GM18508 (cell line): Measurements from ENCODE around the gene DIDO1.

Experiments
- ATAC-seq: cut with Tn5 transposase; IDR thresholded peaks from one replicate; pipeline ENCODE4 v1.9.1; 2021; ENCODE audit warnings: moderate number of reproducible peaks; ENCODE audit not compliant: insufficient read depth, unreplicated experiment

The DIDO1 gene

GRCh38 chr20:62898093-62898964 is 28.0 kb downstream of the DIDO1 start:
- no peak for ATAC-seq

GRCh38 chr20:62897666-62898065 is 28.6 kb downstream of the DIDO1 start:
- ATAC-seq, result no peak

- ATAC-seq, result no peak
Measured at GRCh38 chr20:62896526-62896925, 29.8 kb downstream of the DIDO1 start.

DNA sequence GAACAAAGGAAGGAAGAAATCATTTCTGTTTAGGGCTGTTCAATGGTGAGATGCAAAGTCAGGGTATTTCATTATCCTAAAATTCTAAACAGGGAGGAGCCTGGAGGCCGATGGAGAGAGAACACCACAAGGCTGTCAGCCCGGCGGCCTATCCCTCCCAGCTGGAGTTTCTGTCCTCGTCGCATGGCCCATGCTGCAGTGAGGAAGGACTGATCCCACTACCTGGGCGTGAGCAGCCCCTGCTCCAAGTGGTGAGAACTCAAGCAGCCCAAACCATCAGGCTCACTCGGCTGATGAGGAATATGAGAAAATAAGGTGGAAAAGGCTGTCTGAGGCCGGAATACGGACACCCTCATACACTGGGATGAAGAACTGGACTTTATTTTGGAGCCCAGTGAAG is 30.8 kb downstream of the DIDO1 start:
- no peak for ATAC-seq

DNA sequence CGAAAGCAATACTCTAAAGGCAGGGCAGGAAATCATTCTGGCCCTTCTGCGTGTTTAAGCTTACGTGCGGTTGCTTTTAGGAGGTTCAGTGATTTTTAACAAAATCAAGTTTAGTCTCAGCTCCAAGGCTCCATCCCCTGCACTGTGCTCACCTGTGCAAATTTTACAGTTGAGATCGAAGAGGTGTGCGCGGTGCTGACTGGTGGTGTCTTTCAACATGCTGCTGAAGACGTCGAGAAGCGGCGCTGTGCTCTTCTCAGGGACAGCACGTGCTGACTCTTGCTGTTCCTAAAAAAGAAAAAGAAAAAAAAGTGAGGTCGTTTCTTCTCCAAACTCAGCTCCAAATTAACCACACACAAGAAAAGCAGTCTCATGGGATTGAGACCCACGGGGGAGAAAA is 32.0 kb downstream of the DIDO1 start:
- no peak for ATAC-seq

DNA sequence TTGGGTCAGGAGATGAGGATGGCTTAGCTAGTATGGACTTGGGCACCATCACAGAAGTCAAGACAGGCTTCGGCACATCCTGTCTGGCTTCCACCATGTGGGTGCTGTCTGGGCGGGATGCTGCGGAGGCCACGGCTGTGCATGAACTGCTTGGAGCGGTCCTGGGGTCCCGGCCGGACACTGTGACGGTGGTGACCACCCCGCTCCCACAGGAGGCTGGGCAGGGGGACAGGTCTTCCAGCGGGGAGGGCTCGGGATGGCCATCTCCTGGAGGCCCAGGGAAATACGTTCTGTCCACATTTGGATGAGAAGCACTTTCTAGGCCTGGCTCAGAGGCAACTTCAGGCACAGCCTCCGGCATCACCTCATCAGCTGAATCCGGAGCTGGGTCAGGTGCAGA is 32.6 kb downstream of the DIDO1 start:
- no peak for ATAC-seq

DNA sequence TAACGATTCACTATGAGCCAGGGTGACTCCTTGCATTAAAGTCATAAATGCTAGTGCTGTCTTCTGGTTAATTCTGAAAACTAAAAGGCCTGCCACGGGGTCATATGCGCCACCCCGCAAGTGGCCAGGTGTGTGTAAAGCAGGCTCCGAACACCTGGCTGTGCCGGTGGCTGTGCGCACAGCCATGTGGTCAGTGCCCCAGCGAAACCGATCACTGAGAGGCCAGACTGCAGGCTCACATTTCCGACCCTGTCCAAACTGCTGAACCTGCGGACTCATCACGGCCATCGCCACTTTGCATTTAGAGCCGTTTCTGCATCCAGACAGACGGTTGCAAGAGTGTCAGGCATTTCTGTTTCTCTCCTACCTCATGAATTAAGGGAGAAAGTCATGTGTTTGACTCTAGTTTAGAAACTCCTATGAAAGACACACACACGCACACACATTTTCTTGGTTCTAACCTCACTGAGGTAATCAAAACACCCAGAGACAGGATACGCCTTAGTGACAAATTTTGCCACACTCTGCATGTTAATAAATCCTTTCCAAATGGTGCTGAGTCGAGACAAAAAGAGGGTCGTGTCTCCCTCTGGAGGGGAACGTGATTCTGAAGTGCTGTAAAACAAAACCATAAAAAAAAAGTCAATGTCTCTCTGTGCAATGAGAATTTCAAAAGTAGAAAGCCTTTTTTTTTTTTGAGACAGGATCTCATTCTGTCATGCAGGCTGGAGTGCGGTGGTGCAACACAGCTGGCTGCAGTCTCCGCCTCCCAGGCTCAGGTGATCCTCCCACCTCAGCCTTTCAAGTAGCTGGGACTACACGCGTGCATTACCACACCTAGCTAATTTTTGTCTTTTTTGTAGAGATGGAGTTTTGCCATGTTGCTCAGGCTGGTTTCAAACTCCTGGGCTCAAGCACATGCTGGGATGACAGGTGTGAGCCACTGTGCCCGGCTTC is 33.7 kb downstream of the DIDO1 start:
- no peak for ATAC-seq

- ATAC-seq, result no peak
Measured at GRCh38 chr20:62891111-62891510, 35.2 kb downstream of the DIDO1 start.

- ATAC-seq, result no peak
Measured at GRCh38 chr20:62890444-62890843, 35.9 kb downstream of the DIDO1 start.

DNA sequence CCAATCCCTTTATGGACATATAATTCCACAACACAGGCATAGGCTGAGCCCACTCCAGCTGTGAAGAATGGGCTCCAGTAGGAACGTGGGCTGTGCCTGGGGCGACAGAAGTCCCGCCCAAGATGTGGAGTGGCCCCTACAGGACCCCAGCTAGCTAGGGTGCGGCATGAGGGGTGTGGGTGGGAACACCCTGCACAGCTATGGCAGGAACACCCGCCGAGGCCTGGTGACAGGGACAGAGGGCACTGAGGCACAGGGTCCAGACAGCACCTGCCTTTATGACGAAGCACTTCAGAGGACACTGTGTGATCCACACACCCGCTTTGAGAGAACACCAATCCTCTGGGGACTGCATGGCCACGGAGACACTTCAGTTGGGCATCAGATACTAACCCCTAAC is 36.4 kb downstream of the DIDO1 start:
- no peak for ATAC-seq

DNA sequence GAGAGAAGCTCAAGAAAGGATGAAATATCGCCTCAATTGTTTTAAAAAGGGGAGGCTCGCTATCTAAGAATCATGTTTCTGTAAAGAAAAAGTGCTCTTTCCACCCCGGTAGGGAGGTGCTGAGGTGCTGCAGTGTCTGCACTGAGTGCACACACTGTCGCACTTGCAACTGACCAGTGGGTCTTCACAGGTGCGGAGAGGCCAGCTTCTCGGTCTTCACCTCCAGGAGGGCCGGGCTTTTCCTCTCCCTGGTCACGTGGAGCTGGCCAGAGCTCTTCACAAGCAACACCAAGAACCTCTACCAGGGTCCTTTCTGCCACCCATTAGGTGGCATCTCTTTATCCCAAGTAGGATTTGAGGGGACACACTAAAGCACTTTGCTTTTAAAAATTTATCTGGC is 36.9 kb downstream of the DIDO1 start:
- ATAC-seq, result no peak

GRCh38 chr20:62888910-62889309 is 37.4 kb downstream of the DIDO1 start:
- no peak for ATAC-seq

GRCh38 chr20:62888406-62888805 is 37.9 kb downstream of the DIDO1 start:
- ATAC-seq, result no peak

DNA sequence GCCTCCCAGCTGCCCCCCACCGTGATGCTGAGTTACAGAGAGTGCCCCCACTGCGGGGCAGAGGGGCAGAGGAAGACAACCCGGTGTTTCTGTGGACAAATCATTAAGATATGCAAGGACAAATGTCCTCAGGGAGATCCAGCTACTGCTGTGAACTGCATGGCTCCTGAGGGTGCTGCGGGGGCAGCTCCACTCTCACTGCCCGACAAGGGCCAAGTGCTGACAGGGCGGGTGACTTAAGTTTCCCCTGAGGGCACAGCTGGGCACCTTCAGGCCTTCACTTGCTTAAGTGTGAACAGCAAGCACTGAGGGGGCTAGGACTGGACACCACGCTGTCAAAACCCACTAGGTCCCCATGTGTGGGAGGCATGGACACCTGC is 38.5 kb downstream of the DIDO1 start:
- no peak for ATAC-seq

- ATAC-seq, result no peak
Measured at GRCh38 chr20:62887152-62887859, 39.0 kb downstream of the DIDO1 start.

DNA sequence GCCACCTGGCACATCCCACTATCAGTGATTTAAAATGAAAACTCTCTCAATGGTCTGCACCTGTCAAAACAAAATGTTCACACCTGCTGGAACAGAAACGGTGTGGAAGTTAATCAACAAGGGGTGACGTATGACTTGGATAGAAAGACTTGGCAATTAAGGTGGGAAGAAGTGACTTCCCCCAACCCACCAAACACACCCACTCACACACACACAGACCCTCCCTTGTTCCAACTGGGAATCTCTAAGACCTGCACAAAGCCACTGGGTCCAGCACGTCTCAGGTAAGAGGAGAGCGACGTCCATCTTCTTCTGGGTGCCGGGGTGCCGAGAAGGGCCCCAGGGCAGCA is 39.6 kb downstream of the DIDO1 start:
- no peak for ATAC-seq

- no peak for ATAC-seq
Measured at GRCh38 chr20:62885896-62886708, 40.2 kb downstream of the DIDO1 start.

GRCh38 chr20:62885046-62885895 is 41.0 kb downstream of the DIDO1 start:
- ATAC-seq, result no peak

- ATAC-seq, result no peak
Measured at GRCh38 chr20:62884556-62884955, 41.7 kb downstream of the DIDO1 start.
